GM13977 (cell line): ENCODE measurements around the gene OGDHL.

Source experiments
- DNase-seq: peaks from one replicate; pipeline ENCODE4 v3.0.0; 2012; ENCODE audit warnings: low spot score
- in situ Hi-C: fragments of 300-500 bp; cut with MboI; formaldehyde crosslinking; loops from one replicate; pipeline ENCODE4 v1.12.0; 2022; ENCODE audit warnings: low sequenced_read_pairs, low pct_unique_long_range_greater_than_20kb, mixed read lengths, inconsistent platforms; ENCODE audit not compliant: unreplicated experiment
- TF ChIP-seq, protein P1 (sequence below): IDR thresholded peaks from 2 replicates; pipeline ENCODE4 v1.5.1; 2012; ENCODE audit warnings: mild to moderate bottlenecking, control low read depth; ENCODE audit not compliant: insufficient read depth; ENCODE audit errors: extremely low read depth, missing control alignments

Gene OGDHL

DNA sequence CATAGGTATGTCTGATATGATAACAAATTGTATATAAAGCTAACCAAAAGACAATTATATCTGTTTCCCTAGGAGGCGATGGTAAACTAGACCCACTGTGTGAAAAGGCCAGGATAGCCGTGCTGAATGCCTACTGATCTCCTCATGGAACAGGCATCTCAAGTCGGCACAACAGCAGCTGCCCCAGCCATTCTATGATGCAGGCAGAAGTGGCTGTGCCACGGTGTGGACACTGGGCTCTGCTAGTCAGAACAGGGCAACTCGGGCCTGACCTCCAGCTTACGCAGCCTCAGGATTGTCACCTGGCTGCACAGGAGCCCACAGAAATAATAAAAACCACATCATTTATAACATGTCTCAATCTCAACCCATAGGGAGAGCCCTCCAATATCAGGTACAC, 67.7 kb downstream of the OGDHL start:
- in situ Hi-C loops = no loop called here
- TF ChIP-seq, protein P1, sequence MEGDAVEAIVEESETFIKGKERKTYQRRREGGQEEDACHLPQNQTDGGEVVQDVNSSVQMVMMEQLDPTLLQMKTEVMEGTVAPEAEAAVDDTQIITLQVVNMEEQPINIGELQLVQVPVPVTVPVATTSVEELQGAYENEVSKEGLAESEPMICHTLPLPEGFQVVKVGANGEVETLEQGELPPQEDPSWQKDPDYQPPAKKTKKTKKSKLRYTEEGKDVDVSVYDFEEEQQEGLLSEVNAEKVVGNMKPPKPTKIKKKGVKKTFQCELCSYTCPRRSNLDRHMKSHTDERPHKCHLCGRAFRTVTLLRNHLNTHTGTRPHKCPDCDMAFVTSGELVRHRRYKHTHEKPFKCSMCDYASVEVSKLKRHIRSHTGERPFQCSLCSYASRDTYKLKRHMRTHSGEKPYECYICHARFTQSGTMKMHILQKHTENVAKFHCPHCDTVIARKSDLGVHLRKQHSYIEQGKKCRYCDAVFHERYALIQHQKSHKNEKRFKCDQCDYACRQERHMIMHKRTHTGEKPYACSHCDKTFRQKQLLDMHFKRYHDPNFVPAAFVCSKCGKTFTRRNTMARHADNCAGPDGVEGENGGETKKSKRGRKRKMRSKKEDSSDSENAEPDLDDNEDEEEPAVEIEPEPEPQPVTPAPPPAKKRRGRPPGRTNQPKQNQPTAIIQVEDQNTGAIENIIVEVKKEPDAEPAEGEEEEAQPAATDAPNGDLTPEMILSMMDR = no peak
- no peak for DNase-seq

DNA sequence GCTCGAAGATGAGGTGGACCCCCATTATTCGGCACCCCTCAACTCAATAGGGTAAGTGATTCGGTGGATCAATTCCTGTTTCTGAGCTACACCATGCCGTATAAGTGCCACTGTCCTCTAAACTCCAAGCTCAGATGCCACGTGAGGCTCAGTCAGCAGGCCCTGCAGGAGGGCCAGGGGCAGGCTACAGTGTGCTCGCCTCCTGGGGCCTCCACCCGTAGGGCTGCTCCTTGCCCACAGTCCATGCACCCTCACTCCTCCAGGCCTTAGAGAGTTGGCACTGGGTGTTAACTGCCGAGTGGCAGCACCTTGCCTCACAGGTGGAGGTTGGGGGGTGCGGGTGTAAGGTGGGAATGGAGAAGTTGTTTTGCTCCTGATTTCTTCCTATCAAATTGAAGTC, 70.5 kb downstream of the OGDHL start:
- in situ Hi-C loops = no loop called here
- no peak for DNase-seq
- TF ChIP-seq, protein P1 = no peak

DNA sequence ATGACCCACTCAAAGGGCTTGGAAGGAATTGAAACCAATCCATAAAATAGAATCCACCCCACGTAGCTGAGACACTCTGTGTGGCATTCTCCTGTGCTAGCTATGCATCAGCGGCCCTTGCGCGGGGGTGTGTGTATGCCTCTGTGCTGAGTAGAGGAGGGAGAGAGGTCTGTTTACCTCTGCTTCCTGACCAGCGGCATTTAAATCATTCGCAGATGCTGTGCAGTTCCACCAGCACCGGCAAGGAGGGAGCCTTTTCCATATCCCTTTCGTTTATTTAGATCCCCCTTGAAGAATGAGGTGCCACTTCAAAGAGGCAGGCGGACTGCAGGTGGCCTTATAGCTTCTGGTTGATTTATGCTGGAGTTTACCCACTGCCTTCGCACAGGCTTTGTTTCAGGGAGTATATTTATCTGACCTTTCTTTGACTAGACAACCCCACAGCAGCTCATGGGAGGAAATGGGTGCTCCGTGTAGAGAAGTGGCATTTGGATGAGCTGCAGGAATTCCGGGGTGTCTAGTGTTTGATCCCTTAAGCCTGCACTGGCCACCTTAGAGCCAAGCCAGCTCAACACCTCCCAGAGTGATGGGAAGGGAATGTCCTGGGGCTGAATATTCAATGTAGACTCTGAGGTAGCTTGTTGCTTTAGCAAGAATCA, 71.3 kb downstream of the OGDHL start:
- in situ Hi-C loops = no loop called here
- TF ChIP-seq, protein P1 = no peak
- no peak for DNase-seq

DNA sequence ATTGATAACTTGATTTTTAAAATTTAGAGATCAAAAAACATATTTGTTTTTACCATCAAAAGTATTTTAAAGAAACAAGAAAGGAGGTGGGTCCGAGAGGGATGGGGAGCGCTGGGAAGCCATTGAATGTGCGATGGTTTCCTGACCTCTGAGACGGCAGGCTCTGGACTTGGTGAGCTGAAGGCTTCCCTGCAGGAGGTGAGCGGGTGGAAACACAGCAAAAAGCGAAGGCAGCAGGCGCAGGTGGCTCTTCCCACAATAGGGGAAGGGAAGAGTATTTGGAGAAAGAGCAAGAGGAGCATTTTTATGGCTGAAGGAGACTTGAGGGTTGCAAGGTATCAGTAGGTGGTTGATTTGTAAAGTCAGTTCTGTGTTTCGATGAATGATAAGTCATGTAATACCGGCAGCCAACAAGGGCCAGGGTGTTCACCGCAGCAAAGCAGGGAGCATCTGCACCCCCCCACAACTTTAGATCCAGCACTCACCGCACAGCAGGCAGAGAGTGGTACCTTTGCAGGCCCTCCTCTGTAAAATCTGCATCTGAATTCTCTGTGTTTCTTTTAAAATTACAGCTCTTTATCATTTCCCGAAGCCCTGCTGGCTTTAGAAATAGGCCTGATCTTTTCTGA, 72.1 kb downstream of the OGDHL start:
- TF ChIP-seq, protein P1 = no peak
- in situ Hi-C loops = no loop called here
- no peak for DNase-seq

DNA sequence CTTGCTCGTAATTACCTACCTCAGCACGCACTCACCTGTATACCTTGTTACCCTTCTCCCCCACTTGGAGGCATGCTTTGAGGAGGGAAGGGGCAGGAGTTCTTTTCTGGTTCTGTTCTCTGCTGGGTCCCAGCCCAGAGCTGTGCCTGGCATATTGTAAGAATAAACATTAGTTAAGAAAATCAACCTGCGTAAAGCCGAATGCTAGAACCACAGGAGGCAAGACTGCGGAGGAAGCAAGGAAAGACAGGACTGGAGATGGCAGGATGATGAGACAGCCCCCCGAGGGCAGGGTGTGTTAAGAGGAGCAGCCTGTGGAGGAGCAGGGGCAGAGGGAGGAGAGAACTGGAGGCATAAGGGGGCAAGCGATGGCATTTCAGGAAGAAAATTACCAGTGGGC, 73.2 kb downstream of the OGDHL start:
- TF ChIP-seq, protein P1 = no peak
- in situ Hi-C loops = no loop called here
- DNase-seq = no peak

DNA sequence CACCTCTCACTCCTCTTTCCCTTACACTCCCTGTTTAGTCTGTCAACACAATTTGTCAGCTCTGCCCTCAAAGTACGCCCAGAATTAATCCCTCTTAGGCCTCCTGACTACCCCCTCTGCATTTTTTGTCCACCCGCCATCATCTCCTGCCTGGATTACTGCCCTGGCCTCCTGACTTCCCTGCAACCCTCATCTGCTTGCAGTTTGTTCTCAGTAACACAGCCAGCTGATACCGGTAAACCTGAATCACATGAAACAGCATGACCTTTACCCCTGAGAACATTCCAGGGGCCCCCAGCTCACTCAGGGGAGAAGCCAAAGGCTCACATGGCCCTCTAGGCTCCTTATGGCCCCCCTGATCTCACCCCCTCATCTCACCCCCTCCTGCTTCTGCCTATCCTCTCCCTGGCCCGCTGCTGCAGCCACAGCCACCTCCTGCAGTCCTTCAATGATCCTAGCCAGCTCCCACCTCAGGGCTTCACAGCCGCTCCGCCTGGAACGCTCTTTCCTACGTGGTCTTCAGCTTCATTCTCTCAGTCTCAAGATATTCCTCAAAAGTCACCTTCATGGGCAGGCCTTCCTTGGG, 73.8 kb downstream of the OGDHL start:
- DNase-seq = no peak
- TF ChIP-seq, protein P1 = no peak
- in situ Hi-C loops = no loop called here
